Stimulated activated CD8-positive, alpha-beta memory T cell treated with anti-CD3 and anti-CD28 coated beads, Interleukin-7, amount 100 ng/mL, for 4 hours (primary cell): ENCODE measurements around the gene RTL9.
"Not testable (repeated sequence)": the region's sequence is repeated elsewhere in the genome, so short reads cannot be mapped to it uniquely, and the experiment has no call there.

ENCODE experiments used
- DNase-seq, 2 donors: peaks; one replicate each; pipeline ENCODE4 v3.0.0-alpha.2; 2020; ENCODE audit warnings: low read depth in 2 of 2

Gene RTL9

GRCh38 chrX:110404376-110404775 lies 45.7 kb downstream of the RTL9 start:
- no peak for DNase-seq

- not testable (repeated sequence) for DNase-seq
Observed at GRCh38 chrX:110406250-110406649, 47.6 kb downstream of the RTL9 start.

- no peak for DNase-seq
Observed at GRCh38 chrX:110406822-110407221, 48.2 kb downstream of the RTL9 start.

DNA sequence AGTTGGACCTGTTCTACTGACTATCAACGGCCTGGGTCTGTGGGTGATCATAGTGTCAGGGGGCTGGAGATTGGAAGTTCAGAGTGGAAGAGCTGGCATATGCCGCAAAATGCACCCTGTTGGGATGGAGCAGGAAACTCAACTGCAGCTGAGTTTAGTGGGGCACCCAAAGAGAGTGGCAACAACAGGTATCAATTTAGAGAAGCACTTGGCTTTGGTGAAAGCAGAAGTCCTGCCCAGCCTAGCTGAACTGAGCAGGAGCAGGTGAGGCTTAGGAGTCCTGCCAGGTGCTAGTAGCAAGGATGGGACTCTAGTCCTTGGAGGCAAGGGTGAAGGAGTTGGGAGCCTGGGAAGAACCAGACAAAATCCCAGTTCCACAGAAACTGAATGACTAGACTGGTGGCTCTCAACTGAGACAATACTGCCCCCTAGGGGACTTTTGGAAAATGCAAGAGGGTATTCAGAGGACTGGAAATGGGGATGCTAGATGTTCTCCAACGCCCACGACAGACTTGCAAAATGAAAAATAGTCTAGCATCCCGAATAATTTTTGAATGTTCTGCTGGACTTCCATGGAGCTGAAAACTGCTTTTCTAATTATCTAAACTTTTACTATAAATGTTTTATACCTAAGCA lies 49.4 kb downstream of the RTL9 start:
- DNase-seq = peak in 1 of 2 donors; percentile 2
